Activated T-cell treated with anti-CD3 and anti-CD28 coated beads, Interleukin-2, amount 50 U/mL, for 24 hours (primary cell): Measurements from ENCODE around the gene PLAU.

ENCODE experiments used
- DNase-seq: peaks from one replicate; pipeline ENCODE4 v3.0.0-alpha.2; 2020
- H3K27ac Mint-ChIP-seq: 2 replicates; pipeline ENCODE4 v1.8.0; 2020; ENCODE audit warnings: mild to moderate bottlenecking, mixed read lengths
- H3K27me3 Mint-ChIP-seq: 2 replicates; pipeline ENCODE4 v1.8.0; 2020; ENCODE audit warnings: mixed read lengths
- H3K36me3 Mint-ChIP-seq: 2 replicates; pipeline ENCODE4 v1.8.0; 2020; ENCODE audit warnings: low read depth, mixed read lengths
- H3K4me1 Mint-ChIP-seq: 2 replicates; pipeline ENCODE4 v1.8.0; 2020; ENCODE audit warnings: low read depth, mixed read lengths
- H3K4me3 Mint-ChIP-seq: 2 replicates; pipeline ENCODE4 v1.8.0; 2020; ENCODE audit warnings: mild to moderate bottlenecking, moderate library complexity, mixed read lengths
- H3K9me3 Mint-ChIP-seq: 2 replicates; pipeline ENCODE4 v1.8.0; 2020; ENCODE audit warnings: mixed read lengths

The PLAU gene

DNA sequence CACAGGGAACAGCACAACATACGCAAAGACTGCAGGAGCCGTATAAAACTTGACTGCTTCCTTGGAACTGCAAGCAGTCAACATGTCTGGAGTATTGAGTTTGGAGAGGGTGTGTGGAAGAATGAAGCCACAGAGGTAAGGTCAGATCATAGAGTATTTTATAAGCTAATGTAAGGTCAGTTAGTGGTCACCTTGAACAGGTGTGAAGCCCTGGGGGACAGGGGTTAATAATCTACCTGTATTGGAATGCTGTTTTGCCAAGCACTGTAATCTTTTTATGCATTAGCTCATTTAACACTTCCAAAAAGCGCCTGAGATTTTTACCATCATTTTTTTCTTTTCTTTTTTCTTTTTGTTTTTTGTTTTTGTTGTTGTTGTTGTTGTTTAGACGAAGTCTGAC is 23.1 kb downstream of the PLAU start:
- Mint-ChIP-seq H3K27ac (no peak overlapping the region), H3K9me3 (no peaks in the 10 kb centered on the region), H3K36me3 (no peaks in the 10 kb centered on the region), H3K27me3 (peaks cover 3% of the 10 kb centered on the region), H3K4me3 (no peak overlapping the region), H3K4me1 (peaks cover 20% of the 10 kb centered on the region)
- DNase-seq = no peak

DNA sequence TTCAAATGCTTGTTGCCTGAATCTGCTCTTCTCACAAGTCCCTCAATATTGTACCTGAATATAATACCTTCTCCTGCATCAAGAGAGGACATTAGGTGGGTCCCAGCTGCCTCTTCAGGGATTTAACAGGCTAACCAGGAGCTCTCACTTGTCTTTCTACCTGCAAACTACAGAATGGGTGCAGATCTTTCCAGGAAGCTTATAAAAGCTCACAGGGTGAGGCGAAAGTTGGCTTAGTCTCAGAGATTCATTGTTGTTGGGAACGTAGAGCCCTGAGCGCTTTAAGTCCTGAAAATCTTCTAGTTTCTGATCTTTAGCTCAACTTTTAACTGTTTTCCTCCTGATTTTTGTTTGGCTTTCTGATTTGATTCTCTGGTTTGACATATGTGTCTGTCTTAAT is 25.0 kb downstream of the PLAU start:
- no peak for DNase-seq
- H3K36me3 Mint-ChIP-seq = no peaks in the 10 kb centered on the region
- H3K4me3 Mint-ChIP-seq = no peak overlapping the region
- H3K4me1 Mint-ChIP-seq = peaks cover 24% of the 10 kb centered on the region
- H3K27me3 Mint-ChIP-seq = no peaks in the 10 kb centered on the region
- no peak overlapping the region for H3K27ac Mint-ChIP-seq
- no peaks in the 10 kb centered on the region for H3K9me3 Mint-ChIP-seq

DNA sequence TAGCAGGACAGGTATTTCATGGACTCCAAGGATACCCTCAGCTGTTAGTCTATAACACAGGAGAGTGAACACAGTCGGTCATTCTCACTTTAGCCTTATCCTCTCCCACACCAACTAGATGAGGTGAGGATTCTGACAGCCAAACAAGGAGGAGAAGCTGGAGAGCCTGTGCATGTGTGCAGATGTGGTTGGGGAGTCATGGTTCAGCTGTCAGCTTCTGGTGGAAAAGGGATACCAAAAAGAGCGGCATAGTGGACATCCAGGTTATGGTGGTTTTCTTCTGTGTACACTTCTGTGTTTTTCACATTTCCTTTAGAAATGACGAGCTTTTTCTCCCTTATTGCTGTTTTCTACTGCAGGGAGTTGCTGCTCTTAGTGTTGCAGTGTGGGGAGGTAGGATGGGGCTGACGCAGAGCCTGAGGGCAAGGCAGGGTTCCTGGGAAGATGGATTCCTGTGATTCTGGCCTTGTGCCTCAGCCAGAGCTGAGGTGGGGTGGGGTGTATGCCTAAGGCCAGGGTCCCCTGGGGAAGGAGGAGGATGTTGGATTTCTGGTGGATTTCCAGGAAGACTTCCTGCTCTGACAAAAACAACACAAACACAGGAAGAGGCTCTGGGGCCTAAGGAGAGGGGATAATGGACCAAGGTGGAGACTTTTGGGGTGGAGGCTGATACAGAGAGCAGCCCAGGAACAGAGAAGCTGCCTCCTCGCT is 26.6 kb downstream of the PLAU start:
- Mint-ChIP-seq H3K4me1 (peaks cover 14% of the 10 kb centered on the region), H3K36me3 (no peaks in the 10 kb centered on the region), H3K9me3 (no peaks in the 10 kb centered on the region), H3K27ac (no peak overlapping the region), H3K4me3 (no peak overlapping the region), H3K27me3 (no peaks in the 10 kb centered on the region)
- DNase-seq = no peak

DNA sequence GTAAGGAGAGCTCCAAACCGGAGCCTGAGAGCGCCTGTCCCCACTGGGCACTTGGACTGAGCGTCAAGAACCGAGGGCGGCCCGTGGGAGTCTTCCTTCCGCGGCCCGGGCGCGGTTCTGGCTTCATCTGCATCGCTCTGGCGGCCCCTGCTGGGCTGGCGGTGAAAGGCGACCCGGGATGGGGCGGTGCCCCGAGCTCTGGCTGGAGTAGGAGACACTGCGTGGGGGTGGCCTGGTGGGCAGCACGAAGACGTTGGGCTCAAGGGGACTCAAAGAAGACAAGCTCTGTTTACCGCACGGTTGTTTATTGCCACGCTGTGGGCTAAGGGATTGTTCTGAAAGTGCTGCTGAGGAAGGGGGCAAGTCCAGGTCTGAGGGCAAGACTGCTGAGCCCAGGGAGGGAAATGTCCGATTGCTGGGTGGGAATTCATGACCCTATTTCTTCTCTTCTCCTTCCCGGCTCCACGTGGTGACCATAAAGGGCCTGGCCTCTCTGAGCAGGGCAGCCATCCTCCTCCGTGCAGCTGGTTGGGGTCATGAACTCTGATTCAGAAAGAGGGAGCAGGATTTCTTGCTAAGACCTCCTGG is 29.8 kb downstream of the PLAU start:
- Mint-ChIP-seq H3K9me3 (no peaks in the 10 kb centered on the region), H3K27me3 (no peaks in the 10 kb centered on the region), H3K4me1 (peaks cover 4% of the 10 kb centered on the region), H3K36me3 (no peaks in the 10 kb centered on the region), H3K27ac (peak overlapping the region; percentile 73), H3K4me3 (peak overlapping the region; percentile 39)
- DNase-seq = peak; percentile 91

DNA sequence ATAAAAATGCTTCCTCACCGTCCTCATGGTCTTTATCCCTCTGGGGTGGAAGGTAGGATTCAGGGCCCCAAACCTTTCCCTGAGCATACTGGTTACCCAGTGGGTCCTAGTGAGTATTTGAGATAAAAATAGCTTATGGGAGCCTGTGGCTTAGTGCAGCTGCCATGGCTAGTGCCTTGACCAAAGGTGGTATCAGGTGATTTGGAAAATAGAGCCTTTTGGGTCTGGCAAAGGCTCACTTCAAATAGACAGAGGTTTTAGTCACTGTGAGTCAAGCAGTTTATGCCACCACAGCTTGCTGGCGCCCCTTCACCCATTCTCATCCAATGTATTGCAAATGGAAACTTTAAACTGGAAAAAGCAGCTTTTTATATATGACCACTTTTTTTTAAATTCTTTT is 30.4 kb downstream of the PLAU start:
- Mint-ChIP-seq H3K27me3 (no peaks in the 10 kb centered on the region), H3K4me3 (no peak overlapping the region), H3K9me3 (no peaks in the 10 kb centered on the region), H3K27ac (no peak overlapping the region), H3K4me1 (peaks cover 4% of the 10 kb centered on the region), H3K36me3 (no peaks in the 10 kb centered on the region)
- no peak for DNase-seq

DNA sequence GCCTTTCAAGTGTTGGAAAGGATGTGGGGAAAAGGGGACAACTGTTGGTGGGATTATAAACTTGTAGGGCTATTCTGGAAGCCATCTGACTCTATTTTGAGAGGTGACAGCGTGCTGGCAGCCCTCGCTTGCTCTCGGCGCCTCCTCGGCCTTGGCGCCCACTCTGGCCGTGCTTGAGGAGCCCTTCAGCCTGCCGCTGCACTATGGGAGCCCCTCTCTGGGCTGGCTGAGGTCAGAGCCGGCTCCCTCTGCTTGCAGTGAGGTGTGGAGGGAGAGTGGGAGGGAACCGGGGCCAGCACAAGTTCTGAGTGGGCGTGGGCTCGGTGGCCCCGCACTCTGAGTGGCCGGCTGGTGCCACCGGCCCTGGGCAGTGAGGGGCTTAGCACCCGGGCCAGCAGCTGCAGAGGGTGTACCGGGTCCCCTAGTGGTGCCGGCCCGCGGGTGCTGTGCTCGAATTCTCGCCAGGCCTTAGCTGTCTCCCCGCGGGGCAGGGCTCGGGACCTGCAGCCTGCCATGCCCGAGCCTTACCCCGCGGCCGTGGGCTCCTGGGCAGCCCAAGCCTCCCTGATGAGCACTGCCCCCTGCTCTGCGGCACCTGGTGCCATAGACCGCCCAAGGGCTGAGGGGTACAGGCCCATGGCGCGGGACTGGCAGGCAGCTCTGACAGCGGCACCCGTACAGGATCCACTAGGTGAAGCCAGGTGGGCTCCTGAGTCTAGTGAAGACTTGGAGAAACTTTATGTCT is 33.6 kb downstream of the PLAU start:
- no peak for DNase-seq
- H3K36me3 Mint-ChIP-seq = no peaks in the 10 kb centered on the region
- H3K27me3 Mint-ChIP-seq = no peaks in the 10 kb centered on the region
- H3K4me3 Mint-ChIP-seq = no peak overlapping the region
- H3K9me3 Mint-ChIP-seq = no peaks in the 10 kb centered on the region
- H3K27ac Mint-ChIP-seq = no peak overlapping the region
- H3K4me1 Mint-ChIP-seq = peaks cover 4% of the 10 kb centered on the region

DNA sequence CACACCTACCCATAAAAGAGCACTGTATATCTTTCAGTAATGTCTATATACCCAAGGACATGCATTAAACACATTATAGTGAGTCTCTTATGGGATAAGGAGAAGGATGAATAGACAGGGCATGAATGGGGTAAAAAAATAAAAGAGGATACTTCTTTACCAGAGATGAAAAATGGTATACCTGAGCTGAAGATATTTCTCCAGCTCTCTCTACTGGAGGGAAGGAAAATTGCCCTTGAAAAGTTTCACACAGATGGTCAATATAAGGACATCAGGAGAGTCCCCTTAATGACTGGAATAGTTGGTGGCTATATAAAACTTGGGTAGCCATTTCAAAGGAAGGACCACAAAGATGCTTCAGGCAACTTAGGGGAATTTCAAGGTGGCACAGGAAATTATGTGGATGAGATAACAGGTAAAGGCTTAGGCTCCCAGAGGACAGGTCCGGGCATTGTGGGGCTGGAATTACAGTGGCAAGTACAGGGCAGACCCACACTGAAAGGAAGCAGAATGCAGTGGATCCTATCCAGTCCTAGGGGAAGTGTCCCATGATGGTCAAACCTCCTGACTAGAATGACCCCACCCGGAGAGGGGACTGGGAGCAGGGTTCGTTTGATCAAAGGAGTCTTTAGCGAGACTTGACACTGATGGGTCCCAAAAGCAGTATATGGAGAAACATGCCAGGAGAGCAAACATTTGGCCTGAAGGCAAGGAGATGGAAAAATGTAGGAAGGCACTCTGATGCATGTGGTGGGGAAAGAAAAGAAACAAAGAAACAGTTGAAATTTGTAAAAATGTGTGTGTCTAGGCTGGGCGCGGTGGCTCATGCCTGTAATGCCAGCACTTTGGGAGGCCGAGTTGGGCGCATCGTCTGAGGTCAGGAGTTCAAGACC is 35.6 kb downstream of the PLAU start:
- no peak for DNase-seq
- H3K27ac Mint-ChIP-seq = no peak overlapping the region
- no peaks in the 10 kb centered on the region for H3K27me3 Mint-ChIP-seq
- H3K4me1 Mint-ChIP-seq = no peaks in the 10 kb centered on the region
- no peaks in the 10 kb centered on the region for H3K36me3 Mint-ChIP-seq
- no peaks in the 10 kb centered on the region for H3K9me3 Mint-ChIP-seq
- H3K4me3 Mint-ChIP-seq = no peak overlapping the region

DNA sequence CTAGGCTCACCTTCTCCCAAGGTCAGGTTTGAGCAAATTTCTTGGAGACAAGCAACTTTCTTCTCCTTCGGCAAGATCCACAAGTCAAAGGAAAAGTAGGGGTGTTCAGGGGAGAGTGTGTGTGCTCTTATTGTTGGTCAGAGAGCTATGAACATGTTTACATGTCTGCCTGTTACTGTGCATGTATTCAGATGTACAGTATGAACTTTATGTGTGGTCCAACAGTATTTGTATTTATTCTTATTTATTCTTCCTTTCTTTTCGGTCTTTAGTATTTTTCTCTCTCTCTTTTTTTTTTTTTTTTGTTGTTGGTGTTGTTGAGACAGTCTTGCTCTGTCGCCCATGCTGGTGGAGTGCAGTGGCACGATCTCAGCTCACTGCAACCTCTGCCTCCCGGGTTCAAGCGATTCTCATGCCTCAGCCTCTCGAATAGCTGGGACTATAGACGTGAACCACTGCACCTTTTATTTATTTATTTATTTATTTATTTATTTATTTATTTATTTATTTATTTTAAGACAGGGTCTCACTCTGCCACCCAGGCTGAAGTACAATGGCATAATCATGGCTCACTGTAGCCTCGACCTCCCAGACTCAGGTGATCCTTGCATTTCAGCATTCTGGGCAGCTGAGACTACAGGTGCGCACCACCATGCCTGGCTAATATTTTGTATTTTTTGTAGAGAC is 38.2 kb downstream of the PLAU start:
- Mint-ChIP-seq H3K27ac (no peak overlapping the region), H3K36me3 (no peaks in the 10 kb centered on the region), H3K27me3 (no peaks in the 10 kb centered on the region), H3K4me1 (peaks cover 8% of the 10 kb centered on the region), H3K4me3 (no peak overlapping the region), H3K9me3 (no peaks in the 10 kb centered on the region)
- no peak for DNase-seq

DNA sequence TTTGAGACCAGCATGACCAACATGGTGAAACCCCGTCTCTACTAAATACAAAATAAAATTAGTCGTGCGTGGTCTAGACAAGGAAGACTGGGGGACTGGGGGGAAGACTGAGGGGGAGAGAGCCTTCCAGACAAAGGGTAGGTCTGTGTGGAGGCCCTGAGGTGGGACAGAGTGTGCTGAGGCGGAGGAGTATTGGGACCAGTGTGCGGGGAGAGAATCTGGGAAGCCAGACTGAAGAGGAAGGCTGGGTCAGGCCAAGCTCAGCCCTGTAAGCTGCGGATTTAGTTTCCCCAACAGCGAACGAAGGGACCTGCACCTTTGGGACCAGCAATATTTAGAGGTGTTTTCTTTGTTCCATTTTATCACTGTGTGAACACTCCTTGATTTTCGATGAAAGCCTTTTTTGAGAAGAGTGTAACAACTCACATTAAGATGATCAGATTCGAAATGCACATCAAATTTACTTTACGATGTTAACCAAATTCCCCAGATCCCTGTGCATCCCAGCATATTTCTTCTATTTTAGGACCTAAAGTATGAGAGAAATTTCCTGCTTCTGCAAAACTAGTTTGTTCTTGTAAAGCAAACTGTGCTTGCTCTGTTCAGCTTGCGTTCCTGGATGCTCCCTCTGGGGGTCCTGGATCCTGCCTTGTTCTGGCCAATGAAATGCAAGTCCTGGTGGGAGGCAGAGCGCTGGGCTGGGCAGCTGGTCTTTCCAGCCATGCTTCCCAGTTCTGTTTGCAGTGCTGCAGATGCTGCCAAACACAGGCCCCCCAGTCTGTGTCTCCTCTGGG is 39.4 kb downstream of the PLAU start:
- H3K36me3 Mint-ChIP-seq = no peaks in the 10 kb centered on the region
- H3K4me3 Mint-ChIP-seq = no peak overlapping the region
- no peaks in the 10 kb centered on the region for H3K9me3 Mint-ChIP-seq
- no peaks in the 10 kb centered on the region for H3K27me3 Mint-ChIP-seq
- DNase-seq = no peak
- H3K4me1 Mint-ChIP-seq = peaks cover 12% of the 10 kb centered on the region
- no peak overlapping the region for H3K27ac Mint-ChIP-seq

DNA sequence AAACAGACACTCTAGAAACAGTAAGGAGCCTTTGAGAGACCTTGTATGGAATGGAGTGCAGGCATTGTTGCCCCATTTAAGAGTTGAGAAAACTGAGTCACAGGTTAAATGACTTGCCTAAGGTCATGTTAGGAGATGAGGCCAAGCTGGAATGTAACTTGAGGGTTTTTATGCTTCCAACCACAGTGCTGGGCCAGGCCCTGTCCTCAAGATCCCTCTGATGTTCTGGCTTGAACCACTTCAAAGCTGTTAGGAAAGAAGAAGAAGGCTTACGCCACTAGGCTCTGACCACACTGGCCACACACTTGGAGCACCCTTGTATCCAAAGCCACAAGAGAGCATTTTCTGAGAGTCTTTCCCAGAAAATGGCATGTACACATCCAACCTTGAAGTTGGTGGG is 42.7 kb downstream of the PLAU start:
- DNase-seq = no peak
- Mint-ChIP-seq H3K4me1 (peaks cover 34% of the 10 kb centered on the region), H3K9me3 (no peaks in the 10 kb centered on the region), H3K27me3 (no peaks in the 10 kb centered on the region), H3K36me3 (no peaks in the 10 kb centered on the region), H3K4me3 (no peak overlapping the region), H3K27ac (no peak overlapping the region)

DNA sequence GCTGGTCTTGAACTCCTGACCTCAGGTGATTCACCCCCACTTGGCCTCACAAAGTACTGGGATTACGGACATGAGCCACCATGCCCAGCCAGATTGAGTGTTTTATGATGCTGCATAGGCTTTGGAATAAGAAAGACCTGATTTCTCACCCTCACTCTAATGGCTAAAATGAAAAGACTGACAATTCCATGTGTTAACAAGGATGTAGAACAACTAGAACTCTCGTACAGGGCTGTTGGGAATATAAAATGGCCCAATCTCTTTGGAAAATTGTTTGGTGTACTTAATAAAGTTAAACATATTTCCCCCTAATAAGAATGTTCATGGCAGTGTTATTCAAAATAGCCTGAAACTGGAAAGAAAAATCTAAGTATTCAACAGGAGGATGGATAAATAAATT is 43.8 kb downstream of the PLAU start:
- Mint-ChIP-seq H3K4me3 (no peak overlapping the region), H3K27me3 (no peaks in the 10 kb centered on the region), H3K36me3 (no peaks in the 10 kb centered on the region), H3K27ac (no peak overlapping the region), H3K4me1 (peaks cover 41% of the 10 kb centered on the region), H3K9me3 (no peaks in the 10 kb centered on the region)
- DNase-seq = no peak

DNA sequence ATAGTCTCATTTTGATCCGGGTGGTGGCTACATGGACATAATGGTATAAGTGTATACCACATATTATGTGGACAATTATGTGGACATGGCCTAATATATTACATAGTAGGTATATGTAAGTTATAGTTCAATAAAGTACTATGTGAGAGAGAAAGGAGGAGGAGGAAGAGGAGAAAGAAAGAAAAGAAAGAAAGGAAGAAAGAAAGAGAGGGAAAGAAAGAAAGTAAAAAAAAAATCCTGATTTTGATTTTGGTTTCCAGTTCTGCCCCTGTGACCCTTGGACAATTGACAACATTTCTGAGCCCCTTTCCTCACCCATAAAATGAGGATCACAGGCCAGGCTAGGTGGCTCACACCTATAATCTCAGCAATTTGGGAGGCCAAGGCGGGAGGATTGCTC is 44.8 kb downstream of the PLAU start:
- H3K27me3 Mint-ChIP-seq = no peaks in the 10 kb centered on the region
- no peak overlapping the region for H3K27ac Mint-ChIP-seq
- H3K36me3 Mint-ChIP-seq = no peaks in the 10 kb centered on the region
- H3K4me1 Mint-ChIP-seq = peaks cover 50% of the 10 kb centered on the region
- no peak for DNase-seq
- H3K4me3 Mint-ChIP-seq = no peak overlapping the region
- H3K9me3 Mint-ChIP-seq = no peaks in the 10 kb centered on the region

DNA sequence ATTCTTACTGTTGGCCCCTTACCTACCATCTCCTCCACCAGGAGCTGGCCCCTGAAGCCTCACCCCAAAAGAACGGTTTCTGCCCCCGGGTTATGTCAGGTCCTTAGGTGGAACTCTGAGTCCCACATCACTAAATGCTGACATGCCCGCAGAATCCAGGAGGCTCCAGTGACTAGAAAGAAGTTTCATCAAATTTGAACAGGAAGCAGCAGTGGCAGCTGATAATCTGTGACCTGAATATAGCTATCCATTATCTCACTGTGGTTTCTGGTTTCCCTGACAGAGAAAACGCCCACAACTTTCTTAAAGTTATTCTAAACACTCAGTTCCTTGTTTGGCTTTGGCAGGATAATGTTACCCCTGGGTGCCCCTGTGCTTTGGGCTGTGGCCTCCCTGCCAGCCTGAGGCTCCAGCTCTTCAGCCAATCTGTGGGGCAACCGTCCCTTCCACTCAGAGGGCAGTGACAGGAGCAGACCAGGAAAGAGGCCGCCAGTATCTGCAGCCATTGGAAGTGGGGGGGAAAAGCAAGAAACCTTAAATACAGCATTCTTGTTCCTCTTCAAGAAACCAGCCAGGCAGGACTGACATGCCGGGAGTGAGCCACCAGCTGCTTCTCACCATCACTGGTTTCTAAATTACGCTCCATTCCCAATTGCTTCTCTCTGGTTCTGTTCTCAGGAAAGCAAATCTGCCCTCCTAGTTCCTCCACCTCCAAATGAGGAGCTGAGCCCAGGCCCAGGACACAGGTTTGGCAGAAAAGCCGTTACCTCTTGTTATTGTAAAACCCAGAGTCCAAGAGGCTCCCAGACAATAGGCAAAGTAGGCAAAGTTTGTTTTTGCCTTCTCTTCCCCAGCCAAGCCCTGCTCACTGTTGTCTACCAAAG is 45.8 kb downstream of the PLAU start:
- Mint-ChIP-seq H3K36me3 (no peaks in the 10 kb centered on the region), H3K27me3 (no peaks in the 10 kb centered on the region), H3K4me3 (peak overlapping the region; percentile 46), H3K27ac (peak overlapping the region; percentile 89), H3K9me3 (no peaks in the 10 kb centered on the region), H3K4me1 (peaks cover 50% of the 10 kb centered on the region)
- peak; percentile 50 for DNase-seq
